ENCODE results near the gene FUS.

FUS gene

GRCh38 chr16:31204871-31205666 lies 25.1 kb downstream of the FUS start:
- DNase-seq: no peak

- DNase-seq: no peak
Observed at GRCh38 chr16:31206776-31207175, 26.8 kb downstream of the FUS start.

DNA sequence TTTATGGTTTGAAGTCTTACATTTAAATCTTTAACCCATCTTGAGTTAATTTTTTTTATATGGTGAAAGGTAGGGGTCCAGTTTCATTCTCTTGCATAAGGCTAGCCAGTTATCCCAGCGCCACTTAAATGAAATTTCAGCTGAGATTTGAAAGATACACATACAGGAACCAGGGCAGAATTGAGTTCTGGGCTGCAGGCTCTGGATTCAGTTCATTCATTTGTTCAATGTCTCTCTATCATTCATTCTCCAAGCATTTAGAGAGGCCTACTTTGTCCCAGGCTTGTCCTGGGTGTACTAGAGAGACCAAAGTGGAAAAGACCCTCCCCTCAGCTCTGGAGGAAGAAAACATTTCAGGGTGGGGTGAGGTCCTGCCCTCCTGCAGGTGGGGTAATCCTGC lies 33.4 kb downstream of the FUS start:
- DNase-seq: no peak

DNA sequence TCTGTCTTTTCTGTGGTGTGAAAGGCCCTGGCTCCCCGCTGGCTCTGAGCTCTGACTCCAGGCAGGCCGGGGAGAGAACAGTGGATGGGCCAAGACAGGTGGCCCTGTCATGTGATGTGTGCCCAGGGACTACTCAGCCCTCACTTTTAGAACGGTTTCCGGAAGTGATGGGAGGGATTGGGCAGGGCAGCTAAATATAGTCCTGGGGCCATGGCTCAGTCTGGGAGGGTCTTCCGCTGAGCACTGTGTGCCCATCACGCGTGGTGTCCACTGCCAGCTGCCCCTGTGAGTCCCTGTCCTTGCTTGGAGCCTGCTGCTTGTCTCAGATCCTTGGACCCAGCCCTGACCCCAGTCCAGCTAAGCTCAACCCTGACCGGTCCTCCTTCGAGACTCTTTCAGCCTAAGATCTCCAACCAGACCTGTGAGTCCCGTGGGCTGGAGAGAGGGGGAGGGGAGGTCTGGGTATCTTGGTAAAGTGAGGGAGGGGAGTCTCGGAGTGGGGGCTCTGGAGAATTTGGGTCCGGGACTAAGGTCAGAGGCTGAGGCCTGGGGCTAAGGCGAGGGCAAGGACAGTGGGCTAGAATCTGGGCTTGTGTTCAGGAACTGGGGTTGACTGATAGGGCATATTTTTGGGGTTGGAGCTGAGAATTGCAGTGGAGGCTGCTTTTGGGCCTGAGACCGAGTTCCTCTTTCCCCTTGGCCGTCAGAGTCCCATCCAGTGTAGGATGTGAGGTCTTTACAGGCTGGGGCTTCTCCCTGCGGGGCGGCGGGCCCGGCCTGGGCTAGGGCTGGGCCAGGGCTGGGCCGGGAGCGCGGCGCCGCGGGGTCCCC lies 34.2 kb downstream of the FUS start, which contains the start of gene TRIM72:
TSS of gene TRIM72 (plus strand) at position 243 of the 831 bp plus-strand sequence. CDS start 620 bp downstream, outside the sequence.
- DNase-seq: no peak

DNA sequence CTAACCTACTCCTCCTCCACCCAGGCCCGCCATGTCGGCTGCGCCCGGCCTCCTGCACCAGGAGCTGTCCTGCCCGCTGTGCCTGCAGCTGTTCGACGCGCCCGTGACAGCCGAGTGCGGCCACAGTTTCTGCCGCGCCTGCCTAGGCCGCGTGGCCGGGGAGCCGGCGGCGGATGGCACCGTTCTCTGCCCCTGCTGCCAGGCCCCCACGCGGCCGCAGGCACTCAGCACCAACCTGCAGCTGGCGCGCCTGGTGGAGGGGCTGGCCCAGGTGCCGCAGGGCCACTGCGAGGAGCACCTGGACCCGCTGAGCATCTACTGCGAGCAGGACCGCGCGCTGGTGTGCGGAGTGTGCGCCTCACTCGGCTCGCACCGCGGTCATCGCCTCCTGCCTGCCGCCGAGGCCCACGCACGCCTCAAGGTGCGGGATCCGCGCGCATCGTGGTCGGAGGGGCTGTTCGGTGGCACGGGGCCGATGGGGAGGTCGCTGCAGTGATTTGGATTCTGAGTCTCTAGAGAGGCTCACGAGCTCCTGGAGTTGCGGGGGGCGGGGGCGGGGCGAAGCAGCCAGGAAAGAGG lies 34.9 kb downstream of the FUS start:
- DNase-seq: no peak

DNA sequence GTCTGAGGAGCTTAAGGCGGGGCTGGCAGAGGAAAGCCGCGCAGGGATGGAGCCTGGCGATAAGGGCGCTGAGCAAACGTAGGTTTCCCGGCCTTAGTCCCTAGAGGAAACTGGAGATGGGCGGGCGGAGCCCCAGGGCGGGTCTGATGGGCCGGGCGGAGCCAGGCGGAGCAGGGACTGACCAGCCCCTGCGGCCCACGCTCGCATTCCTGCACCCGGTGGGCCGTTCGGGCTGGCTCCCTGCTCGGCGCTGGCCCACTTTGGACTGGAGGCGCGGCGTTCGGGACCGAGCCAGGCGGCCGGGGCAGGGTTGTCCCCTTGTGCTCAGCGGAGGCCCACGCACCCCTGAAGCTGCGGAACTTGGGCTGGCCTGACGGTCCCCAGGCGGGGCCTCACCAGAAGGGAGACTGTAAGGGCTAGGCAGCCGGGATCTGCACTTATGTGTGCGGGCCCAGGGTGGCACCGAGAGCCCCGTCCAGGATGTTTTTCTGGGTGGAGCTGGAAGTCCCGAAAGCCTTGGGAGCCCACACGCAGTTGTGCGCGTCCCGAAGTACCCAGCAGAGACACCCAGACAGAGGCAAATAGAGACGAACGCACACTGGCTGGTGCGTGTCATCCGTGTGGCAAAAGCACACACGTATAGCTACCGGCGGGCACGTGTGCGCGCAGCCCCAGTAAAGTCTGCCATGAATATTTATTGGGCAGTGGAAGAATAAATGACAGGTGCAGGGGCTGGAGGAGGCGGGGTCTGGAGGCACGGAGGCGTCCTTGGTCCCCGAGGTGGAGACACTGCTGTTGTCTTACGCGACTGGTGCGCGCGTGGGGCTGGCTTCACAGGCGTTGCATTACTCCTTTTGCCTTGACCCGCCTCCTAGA lies 35.6 kb downstream of the FUS start:
- peak; percentile 13 for DNase-seq

DNA sequence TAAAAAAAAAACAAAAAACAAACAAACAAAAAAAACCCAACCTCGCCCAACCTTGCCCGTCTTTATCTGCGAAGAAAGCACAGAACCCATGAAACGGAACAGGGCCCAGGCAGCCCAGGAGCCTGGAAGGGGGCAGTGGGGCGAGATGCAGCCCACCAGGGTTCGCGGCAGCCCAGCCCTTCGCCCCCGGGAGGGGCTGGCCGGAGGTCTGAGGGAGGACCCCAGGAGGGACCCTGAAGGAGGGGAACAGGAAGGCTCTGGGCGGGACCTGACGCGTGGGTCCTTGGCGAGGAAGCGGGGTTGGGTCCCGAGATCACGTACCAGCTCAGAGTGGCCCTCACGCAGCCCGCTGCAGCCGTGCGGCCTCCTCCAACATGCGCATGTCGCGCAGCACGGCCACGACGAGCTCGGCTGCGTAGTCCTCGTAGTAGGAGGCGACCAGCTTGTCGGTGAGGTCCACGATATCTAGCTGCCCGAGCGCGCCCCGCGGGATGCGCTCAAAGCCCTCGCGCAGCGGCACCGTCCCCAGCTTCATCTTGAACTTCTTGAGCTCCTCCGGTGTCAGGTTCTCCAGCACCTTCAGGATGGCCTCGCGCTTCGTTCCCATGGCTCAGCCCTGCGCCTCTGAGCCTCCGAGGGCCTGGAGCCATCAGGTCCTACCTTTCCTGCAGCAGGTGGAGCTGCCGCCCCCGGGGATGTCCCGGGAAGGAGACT lies 36.6 kb downstream of the FUS start, which contains the start of gene PYDC1:
TSS of gene PYDC1 (minus strand) at position 714 of the 714 bp plus-strand sequence. CDS start at position 607, 107 bp downstream.
- DNase-seq: no peak

- no peak for DNase-seq
Observed at GRCh38 chr16:31217136-31217530, 37.2 kb downstream of the FUS start.

GRCh38 chr16:31219154-31219741 lies 39.3 kb downstream of the FUS start:
- DNase-seq: no peak

- DNase-seq: no peak
Observed at GRCh38 chr16:31221357-31222160, 41.6 kb downstream of the FUS start.

DNA sequence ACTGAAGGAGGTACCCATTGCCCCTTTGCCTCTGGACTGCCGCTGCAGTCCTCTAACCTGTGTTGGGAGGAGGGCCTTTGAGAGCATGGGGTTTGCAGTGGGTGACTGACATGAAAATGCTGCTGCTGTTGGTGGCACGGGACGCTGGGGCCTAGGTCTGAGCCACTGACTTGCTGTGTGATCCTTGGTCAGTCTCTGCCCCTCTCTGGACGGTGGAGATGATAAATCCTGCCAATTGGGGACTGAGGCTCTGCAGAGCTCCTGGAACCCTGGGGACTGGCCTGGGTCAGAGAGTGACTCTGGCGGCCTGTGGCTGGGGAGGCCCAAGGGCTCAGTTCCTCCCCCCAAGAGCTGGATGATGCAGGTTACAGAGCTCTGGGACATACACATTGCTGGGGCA lies 43.1 kb downstream of the FUS start:
- no peak for DNase-seq

DNA sequence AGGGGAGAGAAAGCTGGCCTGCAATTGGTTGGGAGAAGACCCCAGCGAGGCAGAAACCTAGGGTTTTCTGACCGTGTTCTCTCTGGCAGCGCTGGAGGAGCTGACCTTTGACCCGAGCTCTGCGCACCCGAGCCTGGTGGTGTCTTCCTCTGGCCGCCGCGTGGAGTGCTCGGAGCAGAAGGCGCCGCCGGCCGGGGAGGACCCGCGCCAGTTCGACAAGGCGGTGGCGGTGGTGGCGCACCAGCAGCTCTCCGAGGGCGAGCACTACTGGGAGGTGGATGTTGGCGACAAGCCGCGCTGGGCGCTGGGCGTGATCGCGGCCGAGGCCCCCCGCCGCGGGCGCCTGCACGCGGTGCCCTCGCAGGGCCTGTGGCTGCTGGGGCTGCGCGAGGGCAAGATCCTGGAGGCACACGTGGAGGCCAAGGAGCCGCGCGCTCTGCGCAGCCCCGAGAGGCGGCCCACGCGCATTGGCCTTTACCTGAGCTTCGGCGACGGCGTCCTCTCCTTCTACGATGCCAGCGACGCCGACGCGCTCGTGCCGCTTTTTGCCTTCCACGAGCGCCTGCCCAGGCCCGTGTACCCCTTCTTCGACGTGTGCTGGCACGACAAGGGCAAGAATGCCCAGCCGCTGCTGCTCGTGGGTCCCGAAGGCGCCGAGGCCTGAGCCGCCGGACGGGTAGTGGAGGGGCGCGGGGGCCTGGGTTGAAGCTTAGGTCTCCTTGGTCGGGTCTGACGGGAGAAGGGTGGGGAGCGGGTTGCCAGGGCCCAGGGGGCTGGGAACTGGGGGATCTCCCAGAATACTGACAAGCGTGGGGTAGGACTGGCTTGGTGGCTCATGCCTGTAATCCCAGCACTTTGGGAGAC lies 44.4 kb downstream of the FUS start:
- DNase-seq: no peak

- DNase-seq: no peak
Observed at GRCh38 chr16:31225193-31225592, 45.3 kb downstream of the FUS start.

DNA sequence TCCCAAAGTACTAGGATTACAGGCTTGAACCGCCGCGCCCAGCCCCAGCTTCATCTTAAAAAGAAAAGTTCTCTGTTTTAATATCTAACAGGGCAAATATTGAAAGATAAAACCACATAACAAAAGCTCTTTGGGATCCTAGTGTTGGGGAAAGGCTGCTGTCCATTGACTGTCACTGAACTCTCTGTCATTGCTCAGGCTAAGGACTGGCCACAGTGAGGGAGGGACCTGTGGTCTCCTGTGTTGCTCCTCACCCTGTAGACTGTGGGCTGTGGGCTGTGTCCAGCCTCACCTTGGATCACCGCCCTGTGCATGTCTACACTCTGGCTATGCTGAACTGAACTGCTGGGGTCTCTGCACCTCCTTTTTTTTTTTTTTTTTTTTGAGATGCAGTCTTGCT lies 48.3 kb downstream of the FUS start:
- DNase-seq: no peak

DNA sequence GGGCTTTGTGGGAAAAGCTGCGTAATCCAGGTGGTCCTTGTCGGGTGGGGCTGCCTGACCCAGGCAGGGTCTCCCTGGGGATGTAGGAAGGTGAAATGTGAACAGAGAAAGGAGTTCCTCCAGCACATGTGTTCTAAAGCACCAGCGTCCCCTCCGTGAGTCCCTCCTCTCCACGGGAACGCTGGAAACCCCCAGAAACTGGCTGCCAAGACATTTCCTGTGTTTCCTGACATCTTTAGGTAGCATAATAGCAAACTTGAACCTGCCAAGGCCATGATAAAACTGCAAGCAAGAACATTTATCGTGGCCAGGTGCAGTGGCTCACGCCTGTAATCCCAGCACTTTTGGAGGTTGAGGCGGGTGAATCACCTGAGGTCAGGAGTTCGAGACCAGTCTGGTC lies 49.6 kb downstream of the FUS start:
- DNase-seq: no peak

DNA sequence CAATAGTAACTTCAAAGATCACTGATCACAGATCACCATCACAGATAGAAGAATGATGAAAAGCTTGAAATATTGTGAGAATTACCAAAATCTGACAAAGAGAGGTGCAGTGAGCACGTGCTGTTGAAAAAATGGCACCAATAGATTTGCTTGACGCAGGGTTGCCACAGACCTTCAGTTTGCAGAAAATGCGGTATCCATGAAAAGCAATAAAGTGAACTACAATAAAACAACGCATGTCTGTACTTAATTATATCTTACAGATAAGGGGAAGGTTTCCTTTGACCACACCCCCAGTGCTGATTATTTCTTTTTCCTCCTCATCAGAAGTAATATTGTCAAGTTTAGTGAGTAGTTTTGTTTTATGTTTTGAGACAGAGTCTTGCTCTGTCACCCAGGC lies 58.1 kb downstream of the FUS start:
- DNase-seq: no peak

Measured in stimulated activated naive CD4-positive, alpha-beta T cell treated with Interleukin-2 at 50 U/mL for 16 hours (primary cell).